ENCODE results near the gene PLCB4.

GRCh38 chr20:9035126-9035525 lies 33.8 kb upstream of the PLCB4 start:
- no peak for TF ChIP-seq CTCF (IDR thresholded peaks at IDR 0.05)
- TF ChIP-seq POLR2AphosphoS5 (IDR thresholded peaks at IDR 0.05): no peak
- no peak for TF ChIP-seq POLR2A (IDR thresholded peaks at IDR 0.05)
- TF ChIP-seq EP300 (IDR thresholded peaks at IDR 0.05; ENCODE audit: low read depth): no peak

All from transverse colon (tissue), 4 donors.